HG02588 (cell line): ENCODE data around the gene TAF12.
"Not testable (repeated sequence)": the region's sequence is repeated elsewhere in the genome, so short reads cannot be mapped to it uniquely, and the experiment has no call there.

Experiments used
- ATAC-seq: cut with Tn5 transposase; IDR thresholded peaks from one replicate; pipeline ENCODE4 v1.9.1; 2021; ENCODE audit warnings: mild to moderate bottlenecking, moderate library complexity; ENCODE audit not compliant: unreplicated experiment

Gene TAF12

GRCh38 chr1:28645406-28645805 is 2.5 kb upstream of the TAF12 start:
- not testable (repeated sequence) for ATAC-seq

- ATAC-seq = no peak
Measured at GRCh38 chr1:28644494-28644893, 1.6 kb upstream of the TAF12 start.

- ATAC-seq = peak; percentile 5
Measured at GRCh38 chr1:28642056-28642846, 616 bp downstream of the TAF12 start.

- ATAC-seq = no peak
Measured at GRCh38 chr1:28640766-28641165, 2.1 kb downstream of the TAF12 start.

DNA sequence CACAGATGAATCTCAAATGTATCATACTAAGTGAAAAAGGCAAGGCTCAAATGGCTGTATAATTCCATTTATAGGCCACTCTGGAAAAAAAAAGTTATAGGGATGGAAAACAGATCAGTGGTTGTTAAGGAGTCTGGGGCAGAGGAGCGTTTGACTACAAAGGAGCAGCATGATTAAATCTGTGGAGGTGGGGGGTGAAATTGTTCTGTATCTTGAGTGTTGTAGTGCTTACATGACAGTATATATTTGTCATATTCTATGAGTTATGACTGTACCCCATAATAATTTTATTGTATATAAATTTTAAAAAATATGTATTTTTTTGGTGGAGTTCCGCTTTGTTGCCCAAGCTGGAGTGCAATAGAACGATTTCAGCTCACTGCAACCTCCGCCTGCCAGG is 10.3 kb downstream of the TAF12 start:
- no peak for ATAC-seq

GRCh38 chr1:28631713-28632112 is 11.2 kb downstream of the TAF12 start:
- no peak for ATAC-seq

DNA sequence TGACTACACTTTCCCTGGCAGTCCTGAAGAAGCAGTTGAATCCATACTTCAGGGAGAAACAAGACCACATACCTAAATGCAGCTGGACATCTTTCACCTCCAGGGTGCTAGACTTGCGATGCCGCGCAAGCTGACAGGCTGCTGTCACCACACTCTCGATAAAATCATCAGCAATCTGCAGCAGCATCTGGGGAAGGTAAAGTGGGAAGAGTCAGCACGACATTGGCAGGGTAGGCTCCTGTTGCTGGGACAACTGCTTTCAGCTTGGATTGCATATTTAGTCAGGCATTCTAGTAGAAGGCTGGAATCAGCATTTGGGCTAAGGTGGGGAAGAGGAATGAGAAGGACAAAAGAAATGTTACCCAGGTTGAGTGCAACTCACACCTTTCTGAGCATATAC is 29.7 kb downstream of the TAF12 start:
- no peak for ATAC-seq

GRCh38 chr1:28606771-28607170 is 36.1 kb downstream of the TAF12 start:
- no peak for ATAC-seq

DNA sequence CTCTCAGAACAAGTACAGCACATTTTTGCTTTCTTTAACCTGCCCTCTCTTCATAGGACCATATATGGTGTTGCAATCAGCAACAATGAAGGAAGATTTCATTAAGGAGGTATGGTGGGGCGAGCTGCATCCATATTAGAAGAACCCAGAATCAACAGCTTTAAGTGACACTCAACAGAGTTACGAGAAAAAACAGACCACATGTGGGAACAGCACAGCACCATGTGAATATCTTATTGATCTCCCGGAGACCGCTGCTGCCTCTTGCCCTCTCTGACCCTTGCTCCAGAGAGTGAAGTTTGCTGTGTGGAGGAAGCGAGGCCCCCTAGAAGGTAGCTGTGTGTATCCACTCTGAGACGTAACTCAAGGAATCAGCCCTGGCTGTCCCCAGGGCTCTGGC is 37.9 kb downstream of the TAF12 start:
- ATAC-seq = no peak

GRCh38 chr1:28604411-28604810 is 38.5 kb downstream of the TAF12 start:
- no peak for ATAC-seq

DNA sequence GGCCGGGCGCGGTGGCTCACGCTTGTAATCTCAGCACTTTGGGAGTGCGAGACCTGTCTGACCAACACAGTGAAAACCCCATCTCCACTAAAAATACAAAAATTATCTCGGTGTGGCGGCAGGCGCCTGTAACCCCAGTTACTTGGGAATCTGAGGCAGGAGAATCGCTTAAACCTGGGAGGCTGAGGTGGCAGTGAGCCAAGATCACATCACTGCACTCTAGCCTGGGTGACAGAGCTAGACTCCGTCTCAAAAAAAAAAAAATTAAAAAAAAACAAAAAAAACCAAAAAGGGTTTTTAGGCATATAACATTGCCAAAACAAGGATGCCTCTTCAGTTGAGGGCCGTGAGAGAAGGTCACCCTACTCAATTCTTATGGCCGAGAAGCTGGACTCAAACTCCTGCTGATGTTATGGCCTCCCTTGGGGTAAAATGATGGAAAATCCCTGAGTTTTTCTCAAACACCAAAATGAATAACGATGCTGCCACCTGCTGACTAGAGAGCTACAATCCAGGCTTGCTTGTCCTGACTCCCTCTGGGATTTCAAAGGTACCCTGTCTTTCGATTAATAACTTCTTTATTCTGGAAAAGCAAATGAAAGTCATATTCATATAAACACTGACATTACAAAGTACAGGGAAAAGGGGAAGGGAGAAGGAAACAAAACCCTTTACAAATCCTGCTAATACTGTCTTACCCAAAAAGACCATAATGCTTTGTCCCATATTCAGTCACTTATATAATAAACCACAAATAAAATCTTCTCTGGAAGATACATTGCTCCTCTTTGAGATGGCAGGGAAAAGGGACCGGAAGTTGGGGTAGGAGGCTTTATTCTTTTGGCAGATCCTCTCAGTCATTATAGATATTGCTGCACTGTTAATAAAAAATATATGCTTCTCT is 40.1 kb downstream of the TAF12 start:
- ATAC-seq = no peak

DNA sequence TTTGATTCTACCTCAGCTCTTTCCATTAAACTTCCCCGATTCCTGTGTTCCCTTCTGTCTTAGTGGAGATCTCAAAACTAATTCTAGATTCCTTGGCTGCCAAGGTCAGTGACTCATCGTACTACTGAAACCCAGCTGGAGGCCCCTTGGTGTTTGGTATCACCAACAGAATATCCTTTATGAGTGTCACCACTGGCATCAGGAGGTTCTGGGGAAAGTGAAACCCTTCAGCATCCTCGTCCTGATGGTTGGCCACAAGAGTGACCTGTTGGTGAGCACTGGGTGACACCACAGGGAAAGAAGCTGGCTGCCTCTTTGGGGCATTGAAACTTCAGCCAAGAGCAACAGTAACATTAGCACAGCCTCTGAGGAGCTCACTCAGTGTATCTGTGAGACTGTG is 41.2 kb downstream of the TAF12 start:
- ATAC-seq = no peak

DNA sequence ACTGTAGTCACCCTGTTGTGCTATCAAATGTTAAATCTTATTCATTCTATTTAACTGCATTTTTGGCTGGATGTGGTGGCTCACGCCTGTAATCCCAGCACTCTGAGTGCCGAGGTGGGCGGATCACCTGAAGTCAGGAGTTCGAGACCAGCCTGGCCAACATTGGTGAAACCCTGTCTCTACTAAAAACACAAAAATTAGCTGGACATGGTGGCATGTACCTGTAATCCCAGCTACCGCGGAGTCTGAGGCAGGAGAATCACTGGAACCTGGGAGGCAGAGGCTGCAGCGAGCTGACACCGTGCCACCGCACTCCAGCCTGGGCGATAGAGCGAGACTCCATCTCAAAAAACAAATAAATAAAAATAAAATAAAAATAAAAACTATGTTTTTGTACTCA is 46.6 kb downstream of the TAF12 start:
- ATAC-seq = not testable (repeated sequence)

DNA sequence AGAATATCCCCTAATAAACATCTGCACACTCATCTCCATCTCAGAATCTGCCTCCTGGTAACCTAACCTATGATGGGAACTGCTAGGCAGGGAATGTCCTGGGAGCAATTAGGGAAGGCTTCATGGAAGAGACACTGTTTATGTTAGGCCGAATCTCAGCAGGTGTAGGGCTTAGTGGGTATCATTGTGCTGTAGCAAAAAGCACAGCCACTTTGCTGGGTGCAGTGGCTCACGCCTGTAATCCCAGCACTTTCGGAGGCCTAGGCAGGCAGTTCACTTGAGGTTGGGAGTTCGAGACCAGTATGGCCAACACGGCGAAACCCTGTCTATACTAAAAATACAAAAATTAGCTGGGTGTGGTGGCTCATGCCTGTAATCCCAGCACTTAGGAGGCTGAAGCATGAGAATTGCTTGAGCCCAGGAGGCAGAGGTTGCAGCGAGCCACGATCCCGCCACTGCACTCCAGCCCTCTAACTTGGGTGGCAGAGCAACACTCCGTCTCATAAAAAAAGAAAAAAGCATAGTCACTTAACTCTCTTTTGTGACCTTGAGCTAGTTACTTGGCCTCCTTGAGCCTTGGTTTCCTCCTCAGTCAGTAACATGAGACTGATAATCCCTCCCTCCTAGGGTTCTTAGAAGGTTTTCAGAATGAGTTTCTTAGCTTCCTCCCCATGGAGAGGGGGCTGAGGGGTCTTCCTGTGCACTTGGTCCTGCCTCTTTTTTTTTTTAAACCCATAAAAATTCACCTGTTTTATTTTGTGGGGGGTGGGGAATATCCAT is 47.3 kb downstream of the TAF12 start:
- no peak for ATAC-seq

DNA sequence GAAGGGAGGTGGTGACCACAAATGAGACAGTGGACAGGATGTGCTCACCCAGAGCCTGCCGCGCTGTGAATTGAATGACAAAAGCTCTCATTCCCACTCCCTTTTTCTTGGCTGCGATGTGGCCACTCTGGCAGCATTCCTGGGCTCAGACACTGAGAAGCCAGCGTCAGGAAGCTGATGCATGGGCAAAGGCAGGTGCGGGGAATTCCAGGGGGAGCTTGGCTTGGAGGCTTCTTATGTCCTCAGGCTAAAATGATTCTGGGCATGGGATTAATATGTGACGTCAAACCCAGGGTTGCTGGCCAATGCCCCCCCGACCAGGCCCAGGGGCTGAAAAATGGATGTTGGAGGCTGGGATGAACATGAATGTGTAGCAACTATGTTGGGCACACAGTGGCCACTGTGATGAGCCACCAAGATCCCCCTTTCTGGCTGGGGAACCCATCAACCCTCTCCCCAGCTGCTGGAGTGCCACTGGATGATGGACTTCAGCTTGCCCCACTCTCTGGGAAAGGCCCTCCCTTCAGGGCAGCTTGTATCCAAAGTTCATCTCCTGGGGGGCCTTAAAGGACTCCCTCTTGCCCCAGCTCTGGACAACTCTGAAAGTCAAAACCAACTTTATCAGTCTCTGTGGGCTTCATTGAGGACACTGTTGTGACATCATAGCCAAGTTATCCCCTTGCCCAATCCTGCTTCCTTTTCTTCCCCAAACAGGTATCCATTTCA is 48.0 kb downstream of the TAF12 start:
- ATAC-seq = not testable (repeated sequence)

DNA sequence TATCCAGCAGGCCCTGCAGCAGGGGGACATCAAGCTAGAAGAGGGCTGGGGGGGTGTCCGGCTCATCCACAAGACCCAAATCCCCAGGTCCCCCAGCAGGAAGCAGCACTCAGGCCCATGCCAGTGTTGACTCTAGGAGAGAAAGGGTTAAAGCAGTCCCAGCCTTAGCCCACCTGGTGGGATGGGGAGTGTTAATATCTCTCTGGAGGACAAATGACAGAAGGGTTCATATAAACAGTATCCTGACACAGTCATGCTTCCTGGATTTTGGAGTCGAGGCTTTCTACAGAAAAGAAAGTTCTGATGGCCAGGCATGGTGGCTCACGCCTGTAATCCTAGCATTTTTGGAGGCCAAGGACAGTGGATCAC is 48.9 kb downstream of the TAF12 start:
- not testable (repeated sequence) for ATAC-seq

GRCh38 chr1:28592321-28593071 is 50.4 kb downstream of the TAF12 start:
- no peak for ATAC-seq

DNA sequence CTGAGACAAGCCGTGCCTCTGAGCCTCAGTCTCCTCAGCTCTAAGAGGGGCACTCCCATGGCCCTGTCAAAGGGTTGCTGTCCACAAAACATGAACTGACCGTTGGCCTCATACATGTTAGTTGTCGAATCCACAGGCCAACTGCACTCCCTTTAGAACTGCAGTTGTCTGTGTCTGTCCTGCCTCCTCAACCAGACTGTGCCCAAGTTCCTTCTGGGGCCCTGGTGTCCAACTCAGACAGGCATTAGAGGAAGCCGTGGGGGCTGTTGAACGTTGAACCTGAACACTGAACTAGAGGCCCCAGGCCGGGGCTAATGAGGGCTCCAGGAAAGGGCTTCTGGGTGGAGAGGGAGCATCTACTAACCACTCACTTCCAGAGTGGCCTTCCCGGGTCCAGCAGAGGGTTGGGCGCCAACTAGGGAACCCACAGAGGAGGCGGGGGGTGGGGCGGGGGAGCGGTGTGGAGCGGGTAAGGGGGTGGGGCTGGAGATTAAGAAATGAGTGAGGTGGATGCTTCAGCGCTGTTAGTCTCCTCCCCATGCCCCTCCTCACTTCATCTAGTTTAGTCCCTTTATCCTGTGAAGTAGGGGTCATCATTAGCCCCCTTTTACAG is 51.1 kb downstream of the TAF12 start, which contains the start of gene RAB42:
RAB42 (plus strand) TSS at position 558 of the 613 bp plus-strand sequence. CDS start 247 bp downstream, outside the sequence.
- no peak for ATAC-seq
